ENCODE measurements around the gene SMARCAL1. TPM values are rescaled to one million over a fixed set of nuclear protein-coding genes. Genes with fewer than 3 reads are reported as not detected.

The SMARCAL1 gene
- total RNA-seq, 2 experiments from 2014 or later, result 6.3 TPM

GRCh38 chr2:216406826-216407225, 5.5 kb upstream of the SMARCAL1 start:
- Mint-ChIP-seq H3K36me3 (ENCODE audit: low read depth) (no peaks in the 10 kb centered on the region), H3K9me3 (no peaks in the 10 kb centered on the region), H3K27me3 (no peaks in the 10 kb centered on the region), H3K4me3 (no peak overlapping the region), H3K27ac (no peak overlapping the region), H3K4me1 (ENCODE audit: low read depth) (peaks cover 8% of the 10 kb centered on the region)
- Histone ChIP-seq H3K4me1 (ENCODE audit: insufficient read depth, low read length) (peaks cover 4% of the 10 kb centered on the region), H3K36me3 (ENCODE audit: insufficient read depth, low read length) (no peaks in the 10 kb centered on the region), H3K27me3 (ENCODE audit: control insufficient read depth in 1 of 2, insufficient read depth in 2 of 2, low read length in 2 of 2) (no peaks in the 10 kb centered on the region), H3K27ac (ENCODE audit: low read depth in 1 of 2, low read length in 2 of 2) (no peak overlapping the region), H3K4me3 (ENCODE audit: low read length) (no peak overlapping the region), H3K9me3 (ENCODE audit: control insufficient read depth in 1 of 2, insufficient read depth in 1 of 2, low read length in 2 of 2) (no peaks in the 10 kb centered on the region)
- ChIA-PET POLR2A (no interaction called here), CTCF (no interaction called here)
- DNase-seq (no peak), ATAC-seq (ENCODE audit: poor library complexity) (no peak)
- intact Hi-C loops (cut with DNase I, micrococcal nuclease), result no loop called here
- TF ChIP-seq CTCF (IDR thresholded peaks at IDR 0.05), result no peak

- intact Hi-C loops (cut with DNase I, micrococcal nuclease), result loop anchor here in 1 of 2 experiments (2.0 kb wide), 1 partner anchor 88 kb away; no protein-coding TSS in a partner anchor
- H3K27ac Mint-ChIP-seq, result no peak overlapping the region
- DNase-seq, result no peak
- H3K4me3 Mint-ChIP-seq, result no peak overlapping the region
- Histone ChIP-seq H3K27ac (ENCODE audit: low read depth in 1 of 2, low read length in 2 of 2) (no peak overlapping the region), H3K9me3 (ENCODE audit: control insufficient read depth in 1 of 2, insufficient read depth in 1 of 2, low read length in 2 of 2) (no peaks in the 10 kb centered on the region), H3K27me3 (ENCODE audit: control insufficient read depth in 1 of 2, insufficient read depth in 2 of 2, low read length in 2 of 2) (no peaks in the 10 kb centered on the region), H3K4me1 (ENCODE audit: insufficient read depth, low read length) (peaks cover 15% of the 10 kb centered on the region), H3K4me3 (ENCODE audit: low read length) (no peak overlapping the region), H3K36me3 (ENCODE audit: insufficient read depth, low read length) (no peaks in the 10 kb centered on the region)
- no peaks in the 10 kb centered on the region for H3K9me3 Mint-ChIP-seq
- H3K36me3 Mint-ChIP-seq (ENCODE audit: low read depth), result peaks cover 10% of the 10 kb centered on the region
- TF ChIP-seq CTCF (IDR thresholded peaks at IDR 0.05), result no peak
- no peaks in the 10 kb centered on the region for H3K27me3 Mint-ChIP-seq
- H3K4me1 Mint-ChIP-seq (ENCODE audit: low read depth), result peaks cover 23% of the 10 kb centered on the region
- no peak for ATAC-seq (ENCODE audit: poor library complexity)
- POLR2A ChIA-PET, result interaction anchor here (1.0 kb wide), 1 partner anchor 1512 kb away, joined by 3 read pairs; no protein-coding TSS in a partner anchor
- CTCF ChIA-PET, result no interaction called here
Measured at GRCh38 chr2:216408426-216409290, 3.6 kb upstream of the SMARCAL1 start.

GRCh38 chr2:216410550-216410949, 1.7 kb upstream of the SMARCAL1 start:
- intact Hi-C loops (cut with DNase I, micrococcal nuclease), result loop anchor here (5.0 kb wide), 3 partner anchors 58 to 1098 kb away; partner anchors contain the start of gene ATIC (in 1 of the 2)
- ChIA-PET POLR2A (interaction anchor here (2.1 kb wide), 1 partner anchor 57 kb away, joined by 14 read pairs; no protein-coding TSS in a partner anchor), CTCF (no interaction called here)
- Histone ChIP-seq H3K27me3 (ENCODE audit: control insufficient read depth in 1 of 2, insufficient read depth in 2 of 2, low read length in 2 of 2) (no peaks in the 10 kb centered on the region), H3K4me3 (ENCODE audit: low read length) (no peak overlapping the region), H3K4me1 (ENCODE audit: insufficient read depth, low read length) (peaks cover 13% of the 10 kb centered on the region), H3K36me3 (ENCODE audit: insufficient read depth, low read length) (peaks cover 9% of the 10 kb centered on the region), H3K27ac (ENCODE audit: low read depth in 1 of 2, low read length in 2 of 2) (no peak overlapping the region), H3K9me3 (ENCODE audit: control insufficient read depth in 1 of 2, insufficient read depth in 1 of 2, low read length in 2 of 2) (no peaks in the 10 kb centered on the region)
- H3K4me3 Mint-ChIP-seq, result peak overlapping the region; percentile 25
- DNase-seq (peak in 1 of 14 experiments; percentile 7), ATAC-seq (ENCODE audit: poor library complexity) (no peak)
- H3K36me3 Mint-ChIP-seq (ENCODE audit: low read depth), result peaks cover 24% of the 10 kb centered on the region
- peaks cover 21% of the 10 kb centered on the region for H3K4me1 Mint-ChIP-seq (ENCODE audit: low read depth)
- no peaks in the 10 kb centered on the region for H3K27me3 Mint-ChIP-seq
- no peaks in the 10 kb centered on the region for H3K9me3 Mint-ChIP-seq
- no peak overlapping the region for H3K27ac Mint-ChIP-seq
- no peak for TF ChIP-seq CTCF (IDR thresholded peaks at IDR 0.05)
